SK-N-DZ (cell line): ENCODE data around the gene GNL3.

Experiments
- DNase-seq: peaks from one replicate; pipeline ENCODE4 v3.0.0-alpha.2; 2015; ENCODE audit warnings: low spot score

The GNL3 gene

GRCh38 chr3:52685285-52685708 lies 535 bp upstream of the GNL3 start:
- peak; percentile 85 for DNase-seq

GRCh38 chr3:52688266-52688665 lies 2.4 kb downstream of the GNL3 start:
- DNase-seq = no peak

GRCh38 chr3:52689151-52689550 lies 3.3 kb downstream of the GNL3 start:
- DNase-seq = no peak

GRCh38 chr3:52690560-52690959 lies 4.7 kb downstream of the GNL3 start:
- no peak for DNase-seq

- no peak for DNase-seq
These were observed 7.2 kb downstream of the GNL3 start for GRCh38 chr3:52693071-52693470.

GRCh38 chr3:52694528-52695189 lies 8.8 kb downstream of the GNL3 start:
- no peak for DNase-seq

- no peak for DNase-seq
These were observed 10.2 kb downstream of the GNL3 start for GRCh38 chr3:52695798-52696671.

GRCh38 chr3:52696830-52697631 lies 11.2 kb downstream of the GNL3 start:
- no peak for DNase-seq

- DNase-seq = no peak
These were observed 11.8 kb downstream of the GNL3 start for GRCh38 chr3:52697632-52697965.

GRCh38 chr3:52703341-52703740 lies 17.5 kb downstream of the GNL3 start:
- no peak for DNase-seq

- peak; percentile 21 for DNase-seq
These were observed 19.0 kb downstream of the GNL3 start for GRCh38 chr3:52704611-52705437.

GRCh38 chr3:52705438-52705687 lies 19.5 kb downstream of the GNL3 start:
- DNase-seq = no peak

- DNase-seq = peak; percentile 81
These were observed 20.2 kb downstream of the GNL3 start, which contains the start of the genes GLT8D1 and SPCS1 for GRCh38 chr3:52705688-52706686. Gene GLT8D1 (minus strand): TSS chr3:52705791. CDS start chr3:52700460, 5,331 bp downstream. Gene SPCS1 (plus strand): TSS chr3:52706106. CDS start chr3:52706247, 141 bp downstream.

GRCh38 chr3:52707585-52707984 lies 21.8 kb downstream of the GNL3 start:
- DNase-seq = no peak

GRCh38 chr3:52710512-52710911 lies 24.7 kb downstream of the GNL3 start:
- DNase-seq = no peak

- no peak for DNase-seq
These were observed 26.7 kb downstream of the GNL3 start for GRCh38 chr3:52712291-52713212.

- no peak for DNase-seq
These were observed 28.8 kb downstream of the GNL3 start for GRCh38 chr3:52714335-52715302.
